ENCODE results near the gene SCN5A. TPM values are rescaled to one million over a fixed set of nuclear protein-coding genes. Genes with fewer than 3 reads are reported as not detected.

Gene SCN5A
- total and polyA plus RNA-seq, 2 of the 4 experiments (the other 2 are of a cell fraction) = 1.9 to 2.0 TPM

DNA sequence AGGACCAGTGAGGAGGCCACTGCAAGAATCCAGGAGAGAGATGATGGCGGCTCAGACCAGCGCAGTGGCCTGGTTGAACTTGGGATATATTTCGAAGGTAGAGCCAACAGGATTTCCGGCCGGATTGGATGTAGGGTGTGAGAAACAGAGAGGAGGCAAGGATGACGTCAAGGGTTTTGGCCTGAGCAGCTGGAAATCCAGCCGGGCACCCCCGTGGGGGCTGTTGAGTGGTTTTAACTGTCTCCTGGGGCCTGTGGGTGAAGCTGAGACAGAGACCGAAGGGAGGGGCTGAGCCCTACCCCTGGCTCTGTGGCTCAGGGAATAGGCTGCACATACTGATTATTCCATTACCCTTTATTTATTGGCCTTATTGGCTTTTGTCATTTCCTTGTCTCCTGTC, 107.7 kb downstream of the SCN5A start:
- Histone ChIP-seq H3K27me3 (ENCODE audit: control insufficient read depth, insufficient read depth, low read length) (peaks cover 2% of the 10 kb centered on the region; the same call in 1 of the 2 replicates), H3K4ac (ENCODE audit: low read depth, low read length) (no peak overlapping the region), H3K9me1 (ENCODE audit: insufficient read depth, low read length) (peaks cover 4% of the 10 kb centered on the region; the same call in 1 of the 2 replicates), H2BK15ac (ENCODE audit: low read depth, low read length) (no peak overlapping the region), H3K4me2 (ENCODE audit: low read depth, low read length) (no peak overlapping the region), H2AFZ (replicated peaks; ENCODE audit: low read length, poor library complexity) (no peak overlapping the region), H4K91ac (ENCODE audit: insufficient read depth, low read depth, low read length) (no peak overlapping the region), H2BK120ac (ENCODE audit: low read depth, low read length) (no peak overlapping the region), H4K8ac (ENCODE audit: low read depth in 2 of 2, low read length in 2 of 2) (no peak overlapping the region), H3K18ac (ENCODE audit: low read depth, low read length) (no peak overlapping the region), H4K20me1 (ENCODE audit: insufficient read depth, low read length) (no peaks in the 10 kb centered on the region), H2AK5ac (ENCODE audit: low read depth, low read length) (no peak overlapping the region), H4K5ac (ENCODE audit: low read depth, low read length) (no peak overlapping the region), H3K79me1 (ENCODE audit: low read depth in 1 of 2, low read length in 2 of 2) (no peaks in the 10 kb centered on the region), H3K27ac (ENCODE audit: insufficient read depth, low read length) (no peak overlapping the region), H3K56ac (ENCODE audit: extremely low read depth, insufficient read depth, low read length) (no peak overlapping the region), H3K36me3 (ENCODE audit: control insufficient read depth, insufficient read depth, low read length) (no peaks in the 10 kb centered on the region), H2AK9ac (replicated peaks; ENCODE audit: low read depth, low read length, poor library complexity) (no peak overlapping the region), H2BK20ac (ENCODE audit: low read depth, low read length) (no peak overlapping the region), H3K4me1 (ENCODE audit: control insufficient read depth, insufficient read depth, low read length) (peaks cover 2% of the 10 kb centered on the region; the same call in 1 of the 2 replicates), H3K4me3 (ENCODE audit: insufficient read depth, low read depth, low read length) (no peak overlapping the region), H3K9ac (ENCODE audit: low read depth, low read length) (no peak overlapping the region), H3K9me3 (ENCODE audit: control insufficient read depth, insufficient read depth, low read length) (no peaks in the 10 kb centered on the region), H3K14ac (replicated peaks; ENCODE audit: low read depth, low read length) (no peak overlapping the region), H2BK5ac (ENCODE audit: low read depth, low read length, poor library complexity, severe bottlenecking) (no peak overlapping the region), H3K23ac (ENCODE audit: low read depth, low read length) (no peak overlapping the region)
- ChIA-PET CTCF (no interaction called here), POLR2A (ENCODE audit: unreplicated experiment) (no interaction called here)
- BruUV-seq (replicated peaks) = no TSS peak
- no peak for DNase-seq
- in situ Hi-C loops (cut with MboI; ENCODE audit: low sequenced_read_pairs) (no loop called here), dilution Hi-C loops (cut with HindIII; ENCODE audit: low sequenced_read_pairs, unreplicated experiment) (no loop called here), intact Hi-C loops (cut with micrococcal nuclease) (no loop called here)
- ATAC-seq (ENCODE audit: low read depth) = no peak
- no peak for TF ChIP-seq RFX5 (IDR thresholded peaks at IDR 0.05; ENCODE audit: low read depth, low read length)
- TF ChIP-seq NFE2L2 (IDR thresholded peaks at IDR 0.05; ENCODE audit: low read depth, low read length) = no peak
- no peak for TF ChIP-seq BHLHE40 (IDR thresholded peaks at IDR 0.05; ENCODE audit: low read depth, low read length)
- TF ChIP-seq MAFK (IDR thresholded peaks at IDR 0.05; ENCODE audit: low read depth, low read length) = no peak
- TF ChIP-seq CEBPB (IDR thresholded peaks at IDR 0.05; ENCODE audit: low read depth, low read length) = no peak
- TF ChIP-seq, protein P1, sequence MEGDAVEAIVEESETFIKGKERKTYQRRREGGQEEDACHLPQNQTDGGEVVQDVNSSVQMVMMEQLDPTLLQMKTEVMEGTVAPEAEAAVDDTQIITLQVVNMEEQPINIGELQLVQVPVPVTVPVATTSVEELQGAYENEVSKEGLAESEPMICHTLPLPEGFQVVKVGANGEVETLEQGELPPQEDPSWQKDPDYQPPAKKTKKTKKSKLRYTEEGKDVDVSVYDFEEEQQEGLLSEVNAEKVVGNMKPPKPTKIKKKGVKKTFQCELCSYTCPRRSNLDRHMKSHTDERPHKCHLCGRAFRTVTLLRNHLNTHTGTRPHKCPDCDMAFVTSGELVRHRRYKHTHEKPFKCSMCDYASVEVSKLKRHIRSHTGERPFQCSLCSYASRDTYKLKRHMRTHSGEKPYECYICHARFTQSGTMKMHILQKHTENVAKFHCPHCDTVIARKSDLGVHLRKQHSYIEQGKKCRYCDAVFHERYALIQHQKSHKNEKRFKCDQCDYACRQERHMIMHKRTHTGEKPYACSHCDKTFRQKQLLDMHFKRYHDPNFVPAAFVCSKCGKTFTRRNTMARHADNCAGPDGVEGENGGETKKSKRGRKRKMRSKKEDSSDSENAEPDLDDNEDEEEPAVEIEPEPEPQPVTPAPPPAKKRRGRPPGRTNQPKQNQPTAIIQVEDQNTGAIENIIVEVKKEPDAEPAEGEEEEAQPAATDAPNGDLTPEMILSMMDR (conservative IDR thresholded peaks at IDR 0.05; ENCODE audit: low read depth, low read length) = no peak
- no peak for TF ChIP-seq CHD1 (IDR thresholded peaks at IDR 0.05; ENCODE audit: low read depth, low read length)
- no peak for TF ChIP-seq POLR2A (IDR thresholded peaks at IDR 0.05; ENCODE audit: low read depth, low read length)
- 100% methylated on average over 2 of the region's 9 CpGs; no CpG with 5 or more reads in 1 of the 2 experiments for WGBS, 2 experiments (ENCODE audit: extremely low coverage in 2 of 2, insufficient read length in 1 of 2)

Data from IMR-90 (cell line).